Tibial artery (tissue), 4 donors: ENCODE results near the gene TAS2R42.

Experiments used
- DNase-seq, 2 donors: peaks; one replicate each; pipeline ENCODE4 v3.0.0-alpha.2; 2019
- H3K27ac ChIP-seq, 2 donors: fragments of 200-600 bp; sonication (generic) in 1 of 2; 1 replicate in 1 of 2; 2 replicates in 1 of 2; pipeline ENCODE4 v1.5.1; 2018 to 2019; ENCODE audit warnings: mild to moderate bottlenecking in 1 of 2
- H3K27me3 ChIP-seq, 2 donors: fragments of 200-600 bp; sonication (generic) in 1 of 2; one replicate each; pipeline versions ENCODE4 v1.5.1 to v1.6.0; 2016 to 2019
- H3K36me3 ChIP-seq, 3 donors: fragments of 200-600 bp; sonication (generic) in 2 of 3; one replicate each; pipeline ENCODE4 v1.5.1; 2016 to 2019; ENCODE audit warnings: mild to moderate bottlenecking in 2 of 3
- H3K4me1 ChIP-seq, 4 donors: fragments of 200-600 bp; sonication (generic) in 2 of 4; 1 replicate in 3 of 4; 2 replicates in 1 of 4; pipeline ENCODE4 v1.5.1; 2016 to 2019
- H3K4me3 ChIP-seq, 2 donors: fragments of 200-600 bp; sonication (generic) in 1 of 2; 1 replicate in 1 of 2; 2 replicates in 1 of 2; pipeline ENCODE4 v1.5.1; 2018 to 2019; ENCODE audit warnings: mild to moderate bottlenecking in 2 of 2
- H3K9me3 ChIP-seq, 3 donors: fragments of 200-600 bp; sonication (generic) in 1 of 3; one replicate each; pipeline ENCODE4 v1.5.1; 2016 to 2019
- intact Hi-C: fragments of 100-400 bp; cut with DNase I; formaldehyde crosslinking; loops from one replicate; pipeline ENCODE4 v1.15.0; 2023; ENCODE audit warnings: low total_unique reads
- TF ChIP-seq, protein P1 (sequence below), 2 experiments: fragments of 200-600 bp in 1 of 2; fragments of 450-650 bp in 1 of 2; IDR thresholded peaks; one replicate each; pipeline ENCODE4 v1.5.1; 2017 to 2019; ENCODE audit warnings: antibody characterized with exemption in 2 of 2, mild to moderate bottlenecking in 1 of 2, moderate library complexity in 1 of 2

The TAS2R42 gene

GRCh38 chr12:11204173-11204572 is 17.4 kb upstream of the TAS2R42 start:
- Histone ChIP-seq H3K36me3 (no peaks in the 10 kb centered on the region), H3K4me3 (no peak overlapping the region), H3K27me3 (no peaks in the 10 kb centered on the region), H3K27ac (no peak overlapping the region), H3K4me1 (no peaks in the 10 kb centered on the region), H3K9me3 (no peaks in the 10 kb centered on the region)
- TF ChIP-seq, protein P1, sequence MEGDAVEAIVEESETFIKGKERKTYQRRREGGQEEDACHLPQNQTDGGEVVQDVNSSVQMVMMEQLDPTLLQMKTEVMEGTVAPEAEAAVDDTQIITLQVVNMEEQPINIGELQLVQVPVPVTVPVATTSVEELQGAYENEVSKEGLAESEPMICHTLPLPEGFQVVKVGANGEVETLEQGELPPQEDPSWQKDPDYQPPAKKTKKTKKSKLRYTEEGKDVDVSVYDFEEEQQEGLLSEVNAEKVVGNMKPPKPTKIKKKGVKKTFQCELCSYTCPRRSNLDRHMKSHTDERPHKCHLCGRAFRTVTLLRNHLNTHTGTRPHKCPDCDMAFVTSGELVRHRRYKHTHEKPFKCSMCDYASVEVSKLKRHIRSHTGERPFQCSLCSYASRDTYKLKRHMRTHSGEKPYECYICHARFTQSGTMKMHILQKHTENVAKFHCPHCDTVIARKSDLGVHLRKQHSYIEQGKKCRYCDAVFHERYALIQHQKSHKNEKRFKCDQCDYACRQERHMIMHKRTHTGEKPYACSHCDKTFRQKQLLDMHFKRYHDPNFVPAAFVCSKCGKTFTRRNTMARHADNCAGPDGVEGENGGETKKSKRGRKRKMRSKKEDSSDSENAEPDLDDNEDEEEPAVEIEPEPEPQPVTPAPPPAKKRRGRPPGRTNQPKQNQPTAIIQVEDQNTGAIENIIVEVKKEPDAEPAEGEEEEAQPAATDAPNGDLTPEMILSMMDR (IDR thresholded peaks at IDR 0.05) = no peak
- intact Hi-C loops = loop anchor here (5.0 kb wide), 1 partner anchor 432 kb away; no protein-coding TSS in a partner anchor
- DNase-seq = no peak

DNA sequence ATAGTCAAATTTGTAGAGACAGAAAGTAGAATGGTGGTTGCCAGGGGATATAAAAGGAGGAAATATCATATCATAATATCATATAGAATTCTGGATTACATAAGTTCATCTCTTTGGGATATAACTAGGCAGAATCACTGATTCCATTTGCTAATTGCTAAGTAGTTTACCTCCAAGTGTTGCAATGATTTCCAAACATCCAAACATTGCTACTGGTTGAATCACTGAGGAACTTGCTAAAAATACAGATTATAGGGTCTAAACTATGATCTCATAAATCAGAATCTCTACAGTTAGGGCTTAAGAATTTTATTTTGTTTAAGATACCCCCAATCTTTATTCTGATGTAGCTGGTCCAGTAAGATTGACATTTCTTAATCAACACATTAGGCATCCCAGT is 16.1 kb upstream of the TAS2R42 start:
- no peaks in the 10 kb centered on the region for H3K36me3 ChIP-seq
- no peak overlapping the region for H3K4me3 ChIP-seq
- intact Hi-C loops = loop anchor here (5.0 kb wide), 1 partner anchor 431 kb away; no protein-coding TSS in a partner anchor
- H3K27me3 ChIP-seq = no peaks in the 10 kb centered on the region
- no peak for DNase-seq
- TF ChIP-seq, protein P1 (IDR thresholded peaks at IDR 0.05) = no peak
- no peak overlapping the region for H3K27ac ChIP-seq
- no peaks in the 10 kb centered on the region for H3K4me1 ChIP-seq
- no peaks in the 10 kb centered on the region for H3K9me3 ChIP-seq

- Histone ChIP-seq H3K4me1 (no peaks in the 10 kb centered on the region), H3K9me3 (no peaks in the 10 kb centered on the region)
These were observed 3.7 kb downstream of the TAS2R42 start for GRCh38 chr12:11183011-11183410.

GRCh38 chr12:11182529-11182928 is 4.2 kb downstream of the TAS2R42 start:
- Histone ChIP-seq H3K27me3 (no peaks in the 10 kb centered on the region), H3K4me3 (no peak overlapping the region), H3K4me1 (no peaks in the 10 kb centered on the region), H3K27ac (no peak overlapping the region), H3K9me3 (no peaks in the 10 kb centered on the region), H3K36me3 (no peaks in the 10 kb centered on the region)
- no peak for DNase-seq
- TF ChIP-seq, protein P1 (IDR thresholded peaks at IDR 0.05) = no peak
- intact Hi-C loops = no loop called here

More at GRCh38 chr12:11183011-11183410, 3.7 kb downstream of the TAS2R42 start:
- Histone ChIP-seq H3K27me3 (no peaks in the 10 kb centered on the region), H3K36me3 (no peaks in the 10 kb centered on the region), H3K27ac (no peak overlapping the region), H3K4me3 (no peak overlapping the region)
- intact Hi-C loops = no loop called here
- TF ChIP-seq, protein P1 (IDR thresholded peaks at IDR 0.05) = no peak
- no peak for DNase-seq

- TF ChIP-seq, protein P1 (IDR thresholded peaks at IDR 0.05) = no peak
- intact Hi-C loops = no loop called here
- Histone ChIP-seq H3K27ac (no peak overlapping the region), H3K9me3 (no peaks in the 10 kb centered on the region), H3K4me3 (no peak overlapping the region), H3K36me3 (no peaks in the 10 kb centered on the region), H3K27me3 (no peaks in the 10 kb centered on the region), H3K4me1 (peaks cover 0 to 3% (median 0%) of the 10 kb centered on the region in 4 donors)
- no peak for DNase-seq
These were observed 8.5 kb downstream of the TAS2R42 start for GRCh38 chr12:11178250-11178649.

GRCh38 chr12:11174022-11174421 is 12.7 kb downstream of the TAS2R42 start:
- Histone ChIP-seq H3K4me1 (peaks cover 0 to 34% (median 22%) of the 10 kb centered on the region in 4 donors), H3K36me3 (no peaks in the 10 kb centered on the region), H3K27ac (no peak overlapping the region), H3K27me3 (no peaks in the 10 kb centered on the region), H3K4me3 (no peak overlapping the region), H3K9me3 (no peaks in the 10 kb centered on the region)
- intact Hi-C loops = loop anchor here (5.0 kb wide), 1 partner anchor 1093 kb away; the partner anchor contains the start of gene LRP6
- DNase-seq = no peak
- TF ChIP-seq, protein P1 (IDR thresholded peaks at IDR 0.05) = no peak
